GM23338 (cell line): ENCODE measurements around the gene TAS2R14. TPM values are rescaled to one million over a fixed set of nuclear protein-coding genes. Genes with fewer than 3 reads are reported as not detected.

Experiments used
- ATAC-seq: fragments of 200-7000 bp; cut with Tn5 transposase; 3 replicates; pipeline ENCODE4 v1.9.1; 2020
- DNase-seq: peaks from one replicate; pipeline ENCODE4 v3.0.0-alpha.2; 2015; ENCODE audit warnings: low spot score
- H2AFZ ChIP-seq: fragments of 200-600 bp; sonication (generic); 2 replicates; pipeline ENCODE4 v1.8.0; 2016; ENCODE audit warnings: antibody characterized with exemption, mild to moderate bottlenecking, moderate library complexity
- H3F3A ChIP-seq: fragments of 200-600 bp; sonication (generic); replicated peaks from 2 replicates; pipeline ENCODE4 v1.8.0; 2017; ENCODE audit warnings: antibody characterized with exemption, mixed run types, low read depth
- H3K27ac ChIP-seq: fragments of 200-600 bp; sonication (generic); 2 replicates; pipeline ENCODE4 v1.6.1; 2016; ENCODE audit warnings: low read depth
- H3K27me3 ChIP-seq: fragments of 200-600 bp; sonication (generic); 2 replicates; pipeline ENCODE4 v1.8.0; 2016; ENCODE audit warnings: mild to moderate bottlenecking, mixed run types, moderate library complexity; ENCODE audit not compliant: insufficient read depth
- H3K36me3 ChIP-seq: fragments of 200-600 bp; sonication (generic); 2 replicates; pipeline ENCODE4 v1.8.0; 2016; ENCODE audit warnings: mild to moderate bottlenecking; ENCODE audit not compliant: insufficient read depth
- H3K4me1 ChIP-seq: fragments of 200-600 bp; sonication (generic); 2 replicates; pipeline ENCODE4 v1.8.0; 2016; ENCODE audit warnings: mild to moderate bottlenecking, moderate library complexity; ENCODE audit not compliant: insufficient read depth
- H3K4me2 ChIP-seq: fragments of 200-600 bp; sonication (generic); 2 replicates; pipeline ENCODE4 v1.7.1; 2017; ENCODE audit warnings: mixed run types
- H3K4me3 ChIP-seq: fragments of 200-600 bp; sonication (generic); 2 replicates; pipeline ENCODE4 v1.6.1; 2016; ENCODE audit warnings: mixed run types
- H3K79me2 ChIP-seq: fragments of 200-600 bp; sonication (generic); replicated peaks from 2 replicates; pipeline ENCODE4 v1.8.0; 2017; ENCODE audit warnings: mild to moderate bottlenecking; ENCODE audit not compliant: insufficient read depth
- H3K9me2 ChIP-seq: fragments of 200-600 bp; sonication (generic); 2 replicates; pipeline ENCODE4 v1.8.0; 2017; ENCODE audit not compliant: insufficient read depth
- H4K20me1 ChIP-seq: fragments of 200-600 bp; sonication (generic); replicated peaks from 2 replicates; pipeline ENCODE4 v1.8.0; 2017; ENCODE audit warnings: mild to moderate bottlenecking; ENCODE audit not compliant: insufficient read depth
- H3K27ac Mint-ChIP-seq: 2 replicates; pipeline ENCODE4 v1.8.0; 2020; ENCODE audit warnings: inconsistent platforms, mild to moderate bottlenecking, moderate library complexity, mixed read lengths
- H3K27me3 Mint-ChIP-seq: 3 replicates; pipeline ENCODE4 v1.8.0; 2022; ENCODE audit warnings: low read depth, mild to moderate bottlenecking, moderate library complexity, mixed read lengths, inconsistent platforms; ENCODE audit not compliant: insufficient read depth, poor library complexity
- H3K36me3 Mint-ChIP-seq: 3 replicates; pipeline ENCODE4 v1.8.0; 2021; ENCODE audit warnings: low read depth, mild to moderate bottlenecking, inconsistent platforms, moderate library complexity, mixed read lengths
- H3K4me1 Mint-ChIP-seq: 3 replicates; pipeline ENCODE4 v1.8.0; 2020; ENCODE audit warnings: mild to moderate bottlenecking, inconsistent platforms, mixed read lengths
- H3K4me3 Mint-ChIP-seq: 3 replicates; pipeline ENCODE4 v1.8.0; 2021; ENCODE audit warnings: moderate library complexity, mild to moderate bottlenecking, inconsistent platforms, mixed read lengths
- H3K9me3 Mint-ChIP-seq: 3 replicates; pipeline ENCODE4 v1.8.0; 2020; ENCODE audit warnings: moderate library complexity, mild to moderate bottlenecking, inconsistent platforms, mixed read lengths
- EZH2 ChIP-seq: fragments of 200-600 bp; sonication (generic); IDR thresholded peaks from one replicate; pipeline ENCODE4 v1.8.0; 2017; ENCODE audit warnings: antibody characterized with exemption, mild to moderate bottlenecking, low read depth; ENCODE audit not compliant: unreplicated experiment
- EZH2phosphoT487 ChIP-seq: fragments of 200-600 bp; sonication (generic); IDR thresholded peaks from one replicate; pipeline ENCODE4 v1.8.1; 2018; ENCODE audit warnings: antibody characterized with exemption; ENCODE audit not compliant: unreplicated experiment
- JUNB ChIP-seq: IDR thresholded peaks from one replicate; pipeline ENCODE4 v1.6.1; 2016; ENCODE audit warnings: antibody characterized with exemption; ENCODE audit not compliant: unreplicated experiment
- REST ChIP-seq: IDR thresholded peaks from one replicate; pipeline ENCODE4 v1.6.1; 2018; ENCODE audit warnings: antibody characterized with exemption; ENCODE audit not compliant: unreplicated experiment
- STAT1 ChIP-seq: IDR thresholded peaks from one replicate; pipeline ENCODE4 v1.6.1; 2016; ENCODE audit warnings: antibody characterized with exemption; ENCODE audit not compliant: unreplicated experiment
- ZNF331 ChIP-seq: fragments of 250-450 bp; sonication (Bioruptor Pico); IDR thresholded peaks from 2 replicates; pipeline ENCODE4 v1.5.0; 2020; ENCODE audit warnings: low read depth, mild to moderate bottlenecking, moderate library complexity
- ZNF462 ChIP-seq: fragments of 250-450 bp; sonication (Bioruptor Pico); IDR thresholded peaks from 2 replicates; pipeline ENCODE4 v1.5.0; 2020; ENCODE audit warnings: mild to moderate bottlenecking, moderate library complexity
- polyA plus RNA-seq: library from polyadenylated mRNA; unstranded; fragments of >200 nt; fragmentation: Nextera tagmentation; extraction: Ambion mirVana; gene quantifications from 2 replicates; pipeline ENCODE4 v1.2.1, GENCODE V29; 2016
- total RNA-seq: library from RNA; depleted of rRNA; stranded (reverse); fragments of >200 nt; shearing (Covaris generic); gene quantifications from 2 replicates; pipeline ENCODE4 v1.2.3, GENCODE V29; 2014
- TF ChIP-seq, protein P1 (sequence below): IDR thresholded peaks from 2 replicates; pipeline ENCODE4 v1.6.1; 2016; ENCODE audit warnings: antibody characterized with exemption

The TAS2R14 gene
- total and polyA plus RNA-seq, 2 experiments from 2014 or later: 2.6 to 5.9 TPM

DNA sequence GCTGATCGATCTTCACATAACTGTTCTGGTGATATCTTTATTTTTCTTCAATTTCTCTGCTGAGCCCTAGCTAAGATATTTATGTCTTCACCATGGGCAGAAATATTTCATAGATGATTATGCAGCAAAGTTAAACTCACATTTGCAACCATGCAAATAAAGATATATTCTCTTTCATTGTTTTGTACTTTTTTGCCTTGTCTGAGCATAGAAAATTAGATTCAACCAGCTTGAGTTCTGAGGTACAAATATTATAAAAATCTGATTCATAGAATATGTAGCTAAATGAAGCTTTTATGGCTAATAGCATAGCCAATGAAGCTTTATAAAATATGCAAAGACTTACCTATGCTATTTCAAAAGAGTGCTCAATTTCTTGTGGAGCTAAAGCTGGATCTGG lies 29.6 kb downstream of the TAS2R14 start, which contains the start of gene TAS2R13 (continued):
- TF ChIP-seq REST: no peak
- TF ChIP-seq EZH2: no peak
- no peak for TF ChIP-seq EZH2phosphoT487
- no peak for TF ChIP-seq STAT1
- TF ChIP-seq ZNF331 (CRISPR knock-in tag): no peak

DNA sequence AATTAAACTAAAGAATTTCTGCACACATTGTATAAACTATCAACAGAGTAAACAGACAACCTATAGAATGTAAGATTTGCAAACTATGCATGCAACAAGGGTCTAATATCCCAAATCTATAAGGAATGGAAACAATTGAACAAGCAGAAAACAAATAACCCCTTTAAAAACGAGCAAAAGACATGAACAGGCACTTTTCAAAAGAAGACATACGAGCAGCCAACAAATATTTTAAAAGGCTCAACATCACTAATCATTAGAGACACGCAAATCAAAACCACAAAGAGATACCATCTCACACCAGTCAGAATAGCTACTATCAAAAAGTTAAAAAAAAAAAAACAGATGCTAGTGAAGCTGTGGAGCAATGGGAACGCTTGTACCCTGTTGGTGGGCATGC lies 34.4 kb downstream of the TAS2R14 start:
- Histone ChIP-seq H4K20me1 (no peaks in the 10 kb centered on the region), H3K4me1 (no peaks in the 10 kb centered on the region), H3F3A (no peaks in the 10 kb centered on the region), H3K27ac (no peak overlapping the region), H2AFZ (no peak overlapping the region), H3K27me3 (no peaks in the 10 kb centered on the region), H3K4me3 (no peak overlapping the region), H3K4me2 (no peak overlapping the region), H3K9me2 (no peaks in the 10 kb centered on the region), H3K79me2 (0 out of 2 replicates have a peak, but pooled peaks cover 3% of the 10 kb centered on the region), H3K36me3 (no peaks in the 10 kb centered on the region)
- Mint-ChIP-seq H3K9me3 (peaks cover 22% of the 10 kb centered on the region), H3K4me1 (no peaks in the 10 kb centered on the region), H3K36me3 (peaks cover 27% of the 10 kb centered on the region), H3K27me3 (no peaks in the 10 kb centered on the region), H3K27ac (no peak overlapping the region), H3K4me3 (no peak overlapping the region)
- TF ChIP-seq ZNF331 (CRISPR knock-in tag) (no peak), EZH2 (no peak), STAT1 (no peak), ZNF462 (CRISPR knock-in tag) (no peak), JUNB (no peak), EZH2phosphoT487 (no peak)
- TF ChIP-seq, protein P1, sequence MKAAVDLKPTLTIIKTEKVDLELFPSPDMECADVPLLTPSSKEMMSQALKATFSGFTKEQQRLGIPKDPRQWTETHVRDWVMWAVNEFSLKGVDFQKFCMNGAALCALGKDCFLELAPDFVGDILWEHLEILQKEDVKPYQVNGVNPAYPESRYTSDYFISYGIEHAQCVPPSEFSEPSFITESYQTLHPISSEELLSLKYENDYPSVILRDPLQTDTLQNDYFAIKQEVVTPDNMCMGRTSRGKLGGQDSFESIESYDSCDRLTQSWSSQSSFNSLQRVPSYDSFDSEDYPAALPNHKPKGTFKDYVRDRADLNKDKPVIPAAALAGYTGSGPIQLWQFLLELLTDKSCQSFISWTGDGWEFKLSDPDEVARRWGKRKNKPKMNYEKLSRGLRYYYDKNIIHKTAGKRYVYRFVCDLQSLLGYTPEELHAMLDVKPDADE: no peak
- DNase-seq (no peak), ATAC-seq (no peak)
